Measurements from ENCODE around the gene VPS35L.
A peak's percentile ranks its signal among the peaks of the same experiment; 100 is the strongest.

VPS35L gene

GRCh38 chr16:19655242-19655777 is 99.8 kb downstream of the VPS35L start:
- no peak overlapping the region for H2AK5ac ChIP-seq (ENCODE audit: low read length)
- H3K36me3 ChIP-seq (ENCODE audit: control insufficient read depth in 1 of 2, insufficient read depth in 2 of 2, low read length in 2 of 2) = peaks cover 21 to 28% of the 10 kb centered on the region in 2 experiments
- H3K9me3 ChIP-seq (ENCODE audit: insufficient read depth, low read depth, low read length) = no peaks in the 10 kb centered on the region
- no peak overlapping the region for H4K8ac ChIP-seq (ENCODE audit: low read depth, low read length)
- H3K9ac ChIP-seq (ENCODE audit: low read length) = no peak overlapping the region
- H2AFZ ChIP-seq (ENCODE audit: insufficient read depth, low read length, poor library complexity) = no peak overlapping the region
- no peak overlapping the region for H2BK5ac ChIP-seq (ENCODE audit: low read depth, low read length, poor library complexity)
- H3K4ac ChIP-seq (ENCODE audit: low read depth, low read length) = no peak overlapping the region
- H4K91ac ChIP-seq (ENCODE audit: low read depth, low read length) = no peak overlapping the region
- no peak for DNase-seq
- no peak overlapping the region for H2BK12ac ChIP-seq (ENCODE audit: low read length)
- H3K4me2 ChIP-seq (ENCODE audit: low read length) = no peak overlapping the region
- no peak overlapping the region for H4K12ac ChIP-seq (ENCODE audit: low read depth, low read length)
- no peak overlapping the region for H3K23ac ChIP-seq (ENCODE audit: low read length)
- H3K27ac ChIP-seq (ENCODE audit: low read depth, low read length) = no peak overlapping the region
- WGBS (ENCODE audit: extremely low coverage, insufficient coverage, insufficient read length) = no CpG with 5 or more reads among the region's 9 CpGs
- no peaks in the 10 kb centered on the region for H3K79me1 ChIP-seq (ENCODE audit: low read length)
- no peak overlapping the region for H2BK120ac ChIP-seq (ENCODE audit: insufficient read depth, low read length, poor library complexity)
- no peak overlapping the region for H3K14ac ChIP-seq (ENCODE audit: low read length)
- H3K4me1 ChIP-seq (ENCODE audit: control insufficient read depth in 1 of 2, insufficient read depth in 2 of 2, low read length in 2 of 2) = no peaks in the 10 kb centered on the region
- H3K18ac ChIP-seq (ENCODE audit: low read length) = no peak overlapping the region
- no peaks in the 10 kb centered on the region for H3K27me3 ChIP-seq (ENCODE audit: insufficient read depth, low read length)
- H3K4me3 ChIP-seq (ENCODE audit: low read depth, low read length) = no peak overlapping the region
- H3K79me2 ChIP-seq (ENCODE audit: control insufficient read depth, insufficient read depth, low read length, poor library complexity) = no peaks in the 10 kb centered on the region

GRCh38 chr16:19657831-19658230 is 102.3 kb downstream of the VPS35L start:
- no peak overlapping the region for H2AFZ ChIP-seq (ENCODE audit: insufficient read depth, low read length, poor library complexity)
- H2BK120ac ChIP-seq (ENCODE audit: insufficient read depth, low read length, poor library complexity) = no peak overlapping the region
- H3K4me2 ChIP-seq (ENCODE audit: low read length) = no peak overlapping the region
- no peaks in the 10 kb centered on the region for H3K79me1 ChIP-seq (ENCODE audit: low read length)
- no peak overlapping the region for H3K4ac ChIP-seq (ENCODE audit: low read depth, low read length)
- H4K12ac ChIP-seq (ENCODE audit: low read depth, low read length) = peak overlapping the region; percentile 72
- no peak overlapping the region for H2BK12ac ChIP-seq (ENCODE audit: low read length)
- no peak overlapping the region for H2AK5ac ChIP-seq (ENCODE audit: low read length)
- no peak for DNase-seq
- no peak overlapping the region for H3K4me3 ChIP-seq (ENCODE audit: low read depth, low read length)
- no peak overlapping the region for H3K27ac ChIP-seq (ENCODE audit: low read depth, low read length)
- no peak overlapping the region for H3K23ac ChIP-seq (ENCODE audit: low read length)
- H3K79me2 ChIP-seq (ENCODE audit: control insufficient read depth, insufficient read depth, low read length, poor library complexity) = no peaks in the 10 kb centered on the region
- H2BK5ac ChIP-seq (ENCODE audit: low read depth, low read length, poor library complexity) = no peak overlapping the region
- H3K14ac ChIP-seq (ENCODE audit: low read length) = no peak overlapping the region
- no peak overlapping the region for H3K9ac ChIP-seq (ENCODE audit: low read length)
- no peaks in the 10 kb centered on the region for H3K9me3 ChIP-seq (ENCODE audit: insufficient read depth, low read depth, low read length)
- H3K18ac ChIP-seq (ENCODE audit: low read length) = no peak overlapping the region
- no peaks in the 10 kb centered on the region for H3K4me1 ChIP-seq (ENCODE audit: control insufficient read depth in 1 of 2, insufficient read depth in 2 of 2, low read length in 2 of 2)
- H4K91ac ChIP-seq (ENCODE audit: low read depth, low read length) = no peak overlapping the region
- H3K27me3 ChIP-seq (ENCODE audit: insufficient read depth, low read length) = no peaks in the 10 kb centered on the region
- H3K36me3 ChIP-seq (ENCODE audit: control insufficient read depth in 1 of 2, insufficient read depth in 2 of 2, low read length in 2 of 2) = peaks cover 20 to 26% of the 10 kb centered on the region in 2 experiments
- H4K8ac ChIP-seq (ENCODE audit: low read depth, low read length) = no peak overlapping the region
- no CpG with 5 or more reads among the region's 4 CpGs for WGBS (ENCODE audit: extremely low coverage, insufficient coverage, insufficient read length)

- no peaks in the 10 kb centered on the region for H3K79me2 ChIP-seq (ENCODE audit: control insufficient read depth, insufficient read depth, low read length, poor library complexity)
- DNase-seq = no peak
- no peak overlapping the region for H3K9ac ChIP-seq (ENCODE audit: low read length)
- H3K23ac ChIP-seq (ENCODE audit: low read length) = no peak overlapping the region
- no peak overlapping the region for H2AK5ac ChIP-seq (ENCODE audit: low read length)
- H3K36me3 ChIP-seq (ENCODE audit: control insufficient read depth in 1 of 2, insufficient read depth in 2 of 2, low read length in 2 of 2) = peaks cover 11% of the 10 kb centered on the region in 2 experiments
- no peak overlapping the region for H2BK5ac ChIP-seq (ENCODE audit: low read depth, low read length, poor library complexity)
- no peak overlapping the region for H3K4ac ChIP-seq (ENCODE audit: low read depth, low read length)
- no peak overlapping the region for H4K91ac ChIP-seq (ENCODE audit: low read depth, low read length)
- no peak overlapping the region for H2BK120ac ChIP-seq (ENCODE audit: insufficient read depth, low read length, poor library complexity)
- no peak overlapping the region for H3K14ac ChIP-seq (ENCODE audit: low read length)
- H3K9me3 ChIP-seq (ENCODE audit: insufficient read depth, low read depth, low read length) = no peaks in the 10 kb centered on the region
- H3K4me2 ChIP-seq (ENCODE audit: low read length) = no peak overlapping the region
- H3K27ac ChIP-seq (ENCODE audit: low read depth, low read length) = no peak overlapping the region
- H3K18ac ChIP-seq (ENCODE audit: low read length) = no peak overlapping the region
- no peak overlapping the region for H4K8ac ChIP-seq (ENCODE audit: low read depth, low read length)
- H3K79me1 ChIP-seq (ENCODE audit: low read length) = no peaks in the 10 kb centered on the region
- no peak overlapping the region for H2AFZ ChIP-seq (ENCODE audit: insufficient read depth, low read length, poor library complexity)
- H2BK12ac ChIP-seq (ENCODE audit: low read length) = no peak overlapping the region
- H3K4me3 ChIP-seq (ENCODE audit: low read depth, low read length) = no peak overlapping the region
- WGBS (ENCODE audit: extremely low coverage, insufficient coverage, insufficient read length) = no CpG with 5 or more reads among the region's 1 CpG
- H3K4me1 ChIP-seq (ENCODE audit: control insufficient read depth in 1 of 2, insufficient read depth in 2 of 2, low read length in 2 of 2) = no peaks in the 10 kb centered on the region
- H3K27me3 ChIP-seq (ENCODE audit: insufficient read depth, low read length) = no peaks in the 10 kb centered on the region
- H4K12ac ChIP-seq (ENCODE audit: low read depth, low read length) = no peak overlapping the region
These were observed 104.1 kb downstream of the VPS35L start for GRCh38 chr16:19659554-19659953.

- Histone ChIP-seq H3K9me3 (ENCODE audit: insufficient read depth, low read depth, low read length) (no peaks in the 10 kb centered on the region), H3K9ac (ENCODE audit: low read length) (no peak overlapping the region), H4K8ac (ENCODE audit: low read depth, low read length) (no peak overlapping the region), H3K27me3 (ENCODE audit: insufficient read depth, low read length) (no peaks in the 10 kb centered on the region), H3K4me3 (ENCODE audit: low read depth, low read length) (no peak overlapping the region), H3K18ac (ENCODE audit: low read length) (no peak overlapping the region), H3K4me2 (ENCODE audit: low read length) (no peak overlapping the region), H3K14ac (ENCODE audit: low read length) (no peak overlapping the region), H3K4ac (ENCODE audit: low read depth, low read length) (no peak overlapping the region), H2AK5ac (ENCODE audit: low read length) (no peak overlapping the region), H3K79me1 (ENCODE audit: low read length) (no peaks in the 10 kb centered on the region), H4K91ac (ENCODE audit: low read depth, low read length) (no peak overlapping the region), H3K79me2 (ENCODE audit: control insufficient read depth, insufficient read depth, low read length, poor library complexity) (no peaks in the 10 kb centered on the region), H3K4me1 (ENCODE audit: control insufficient read depth in 1 of 2, insufficient read depth in 2 of 2, low read length in 2 of 2) (no peaks in the 10 kb centered on the region), H2BK120ac (ENCODE audit: insufficient read depth, low read length, poor library complexity) (no peak overlapping the region), H4K12ac (ENCODE audit: low read depth, low read length) (no peak overlapping the region), H2AFZ (ENCODE audit: insufficient read depth, low read length, poor library complexity) (no peak overlapping the region), H3K23ac (ENCODE audit: low read length) (no peak overlapping the region), H2BK5ac (ENCODE audit: low read depth, low read length, poor library complexity) (no peak overlapping the region), H2BK12ac (ENCODE audit: low read length) (no peak overlapping the region), H3K27ac (ENCODE audit: low read depth, low read length) (no peak overlapping the region), H3K36me3 (ENCODE audit: control insufficient read depth in 1 of 2, insufficient read depth in 2 of 2, low read length in 2 of 2) (peaks cover 8 to 9% of the 10 kb centered on the region in 2 experiments)
- WGBS (ENCODE audit: extremely low coverage, insufficient coverage, insufficient read length) = no CpG with 5 or more reads among the region's 1 CpG
- DNase-seq = no peak
These were observed 104.9 kb downstream of the VPS35L start for GRCh38 chr16:19660432-19660831.
